GM18870 (cell line): ENCODE measurements around the gene KLF16.

Experiments used
- ATAC-seq: cut with Tn5 transposase; IDR thresholded peaks from one replicate; pipeline ENCODE4 v1.9.1; 2021; ENCODE audit warnings: moderate library complexity; ENCODE audit not compliant: unreplicated experiment

The KLF16 gene

GRCh38 chr19:1856698-1857603 is 6.4 kb downstream of the KLF16 start:
- no peak for ATAC-seq

- ATAC-seq: no peak
These were observed 7.1 kb downstream of the KLF16 start for GRCh38 chr19:1856345-1856697.

- ATAC-seq: no peak
These were observed 7.5 kb downstream of the KLF16 start for GRCh38 chr19:1855828-1856255.

DNA sequence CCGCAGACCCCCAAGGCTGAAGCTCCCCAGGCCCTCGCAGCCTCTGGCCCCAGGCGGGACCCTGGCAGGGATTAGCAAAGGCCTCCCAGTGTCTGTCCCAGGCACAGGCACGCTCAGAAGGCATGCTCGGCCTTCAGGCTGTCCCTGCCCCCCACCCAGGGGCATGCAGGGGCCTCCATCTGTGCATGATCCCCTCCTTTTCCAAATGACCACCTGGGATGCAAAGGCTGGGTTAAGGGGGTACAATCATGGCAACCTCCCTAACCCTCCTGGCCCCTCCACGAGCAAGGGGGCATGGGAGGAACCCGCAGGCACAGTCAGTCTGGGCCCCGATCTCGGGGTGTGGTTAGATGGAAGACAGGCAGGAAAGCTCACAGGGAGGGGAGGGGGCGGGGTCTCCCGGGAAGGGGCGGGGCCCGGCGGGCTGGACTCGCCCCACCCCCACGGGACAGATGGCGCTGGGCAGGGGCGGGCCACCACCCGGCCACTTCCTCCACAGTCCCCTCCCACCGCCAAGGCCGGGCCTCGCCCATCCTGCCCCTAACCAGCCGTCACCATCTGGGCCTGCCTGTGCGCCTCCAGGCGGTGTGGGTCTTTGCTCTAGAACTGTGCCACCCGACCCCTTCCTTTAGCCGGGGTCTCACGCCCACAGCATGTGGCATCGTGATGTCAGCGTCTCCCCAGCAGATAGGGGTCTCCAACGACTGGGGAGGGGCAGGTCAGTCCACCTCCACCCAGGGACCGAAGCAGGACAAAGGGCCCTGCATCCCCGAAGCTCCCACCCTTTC is 8.1 kb downstream of the KLF16 start:
- no peak for ATAC-seq

- ATAC-seq: no peak
These were observed 8.8 kb downstream of the KLF16 start for GRCh38 chr19:1854542-1855039.

DNA sequence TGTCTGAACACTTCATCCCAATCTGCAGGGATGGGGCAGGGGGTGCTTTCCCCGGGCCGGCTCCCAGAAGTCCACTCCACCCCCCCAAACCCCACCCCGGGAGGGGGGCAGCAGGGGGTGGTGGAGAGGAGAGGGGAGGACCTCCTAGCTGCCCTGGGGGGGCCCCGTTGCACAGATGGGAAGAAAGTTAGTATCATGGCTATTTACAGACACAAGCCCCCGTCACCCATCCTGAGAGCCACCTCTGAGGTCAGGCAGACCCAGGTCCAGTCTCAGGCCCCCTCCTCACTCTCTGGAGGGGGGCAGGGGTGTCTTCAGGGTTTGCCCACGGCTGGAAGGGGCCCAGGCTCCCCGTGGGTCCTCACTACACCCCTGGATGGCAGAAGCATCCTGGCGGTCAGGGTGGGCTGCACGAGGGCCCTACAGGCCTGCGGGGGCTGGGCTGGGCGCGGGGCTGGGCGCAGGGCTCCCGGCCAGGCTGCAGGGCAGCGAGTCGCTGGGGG is 9.3 kb downstream of the KLF16 start:
- no peak for ATAC-seq

GRCh38 chr19:1853295-1854038 is 9.9 kb downstream of the KLF16 start:
- no peak for ATAC-seq

DNA sequence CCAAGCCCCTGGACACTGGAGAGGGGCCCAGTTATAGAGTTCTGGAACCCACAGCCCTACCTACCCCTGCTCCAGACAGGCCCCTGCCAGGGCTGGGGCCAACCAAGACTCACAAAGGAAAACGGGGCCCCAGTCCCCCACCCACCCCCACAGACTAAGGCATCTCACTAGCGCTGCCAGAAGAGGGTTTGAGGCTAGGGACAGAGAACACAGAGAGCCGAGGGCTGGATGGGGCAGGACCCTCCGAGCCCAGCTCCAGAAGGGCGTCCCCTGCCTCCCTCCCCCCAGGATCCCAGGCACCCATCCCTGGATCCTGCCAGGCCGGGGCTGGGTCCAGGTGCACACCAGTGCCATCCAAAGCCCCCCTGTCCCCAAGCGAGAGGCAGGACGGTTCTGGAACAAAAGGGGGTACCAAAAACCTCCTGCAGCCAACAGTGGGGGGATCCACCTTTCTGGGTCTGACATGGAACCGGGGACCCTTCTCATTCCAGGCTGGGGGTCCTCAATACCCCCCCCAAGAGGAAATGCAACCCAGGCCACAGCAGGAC is 10.7 kb downstream of the KLF16 start:
- ATAC-seq: no peak

DNA sequence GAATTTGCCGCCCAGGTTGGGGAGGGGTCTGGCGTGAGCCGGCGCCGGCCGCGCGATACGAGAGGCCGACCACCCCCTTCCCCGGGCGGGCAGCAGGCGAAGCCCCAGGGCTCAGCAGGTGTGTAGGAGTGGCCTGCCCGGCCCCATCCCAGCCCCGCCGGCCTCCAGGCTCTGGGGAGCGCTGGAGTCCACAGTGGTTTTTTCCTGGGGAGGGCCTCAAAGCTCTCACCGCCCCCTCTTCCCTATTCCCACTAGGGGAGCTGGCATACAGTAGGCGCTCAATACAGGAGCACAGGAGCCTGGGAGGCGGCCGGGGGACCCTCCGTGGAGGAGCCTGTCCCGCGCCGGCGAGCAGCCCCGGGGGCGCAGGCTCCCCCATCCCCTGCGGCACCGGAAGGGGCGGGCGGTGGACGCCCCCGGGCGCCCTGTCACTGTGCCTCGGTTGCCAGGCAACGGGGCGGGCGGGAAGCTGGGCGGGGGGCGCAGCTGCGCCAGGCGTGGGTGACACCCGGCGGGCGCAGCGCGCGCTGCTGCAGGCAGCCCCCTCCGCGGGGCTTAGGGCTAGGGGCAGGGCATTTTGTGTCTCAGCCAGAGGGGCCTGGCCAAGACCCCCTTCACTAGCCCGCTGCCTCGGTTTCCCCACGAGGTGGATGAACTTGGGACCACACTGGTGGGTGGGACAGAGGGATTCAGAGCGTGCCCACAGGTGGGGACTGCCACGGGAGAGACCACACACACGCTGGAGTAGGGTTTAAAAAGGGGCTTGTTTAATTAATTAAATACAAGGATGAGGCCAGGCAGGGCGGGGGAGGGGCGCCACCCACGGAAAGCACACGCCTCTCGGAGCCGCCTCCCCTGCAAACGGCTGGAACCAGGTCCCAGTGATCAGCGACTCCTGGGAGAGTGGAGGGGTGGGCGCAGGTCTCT is 11.5 kb downstream of the KLF16 start:
- ATAC-seq: no peak

DNA sequence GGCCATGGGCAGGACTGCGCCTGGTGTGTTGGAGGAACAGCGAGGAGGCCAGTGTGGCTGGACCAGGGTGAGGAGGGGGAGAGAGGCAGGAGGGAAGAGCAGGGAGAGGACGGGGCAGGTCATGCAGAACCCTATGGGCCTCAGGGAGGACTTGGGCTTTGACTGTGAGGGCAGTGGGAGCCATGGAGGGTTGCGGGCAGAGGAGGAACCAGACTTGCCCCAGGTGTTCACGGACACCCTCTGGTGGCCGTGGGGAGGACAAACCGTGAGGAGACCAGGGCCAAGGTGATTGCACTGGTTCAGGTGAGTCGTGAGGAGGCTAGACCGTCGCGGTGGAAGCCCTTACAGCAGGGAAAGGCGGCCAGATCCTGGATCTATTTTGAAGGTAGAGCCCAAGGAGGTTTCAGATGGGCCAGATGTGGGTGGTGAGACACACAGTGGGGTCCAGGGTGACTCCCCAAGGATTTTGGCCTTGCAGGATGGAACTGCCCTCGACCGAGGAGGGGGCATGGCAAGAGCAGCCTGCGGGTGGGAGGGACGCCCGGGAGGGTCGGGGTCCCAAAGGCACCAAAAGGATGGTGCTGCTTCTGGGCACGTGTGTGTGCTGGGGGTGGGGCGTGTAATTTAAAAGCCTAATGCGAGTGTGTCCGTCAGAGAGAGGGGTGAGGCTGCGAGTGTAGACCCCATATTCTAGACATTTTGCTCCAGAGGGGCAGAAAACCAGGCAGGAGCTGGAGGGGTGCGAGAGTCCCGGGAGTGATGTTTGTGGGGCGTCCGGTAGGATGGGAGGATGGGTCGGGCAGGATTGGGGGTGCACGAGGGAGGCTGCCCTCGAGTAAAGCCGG is 12.3 kb downstream of the KLF16 start:
- ATAC-seq: no peak

DNA sequence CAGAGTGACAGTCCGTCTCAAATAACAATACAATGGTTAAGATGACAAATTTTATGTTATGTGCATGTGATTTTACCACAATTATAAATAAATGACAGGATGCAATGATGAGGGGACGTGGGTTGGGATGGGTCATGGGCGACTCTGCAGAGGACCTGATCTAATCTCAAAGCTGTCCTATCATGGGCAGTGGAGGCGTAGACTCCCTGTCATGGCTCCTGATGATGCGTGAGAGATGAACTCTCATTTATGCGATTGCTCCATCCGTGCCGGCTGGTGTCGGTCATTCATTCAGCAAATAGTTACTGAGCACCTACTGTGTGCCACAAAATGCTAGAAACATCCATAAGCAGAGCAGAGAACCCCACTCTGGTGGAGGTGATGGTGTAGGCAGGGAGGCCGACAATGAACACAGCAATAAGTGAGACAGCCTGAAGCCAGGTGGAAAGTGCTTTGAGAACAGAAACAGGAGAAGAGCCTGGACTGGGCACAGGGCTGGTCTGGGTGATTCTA is 13.4 kb downstream of the KLF16 start:
- ATAC-seq: no peak

DNA sequence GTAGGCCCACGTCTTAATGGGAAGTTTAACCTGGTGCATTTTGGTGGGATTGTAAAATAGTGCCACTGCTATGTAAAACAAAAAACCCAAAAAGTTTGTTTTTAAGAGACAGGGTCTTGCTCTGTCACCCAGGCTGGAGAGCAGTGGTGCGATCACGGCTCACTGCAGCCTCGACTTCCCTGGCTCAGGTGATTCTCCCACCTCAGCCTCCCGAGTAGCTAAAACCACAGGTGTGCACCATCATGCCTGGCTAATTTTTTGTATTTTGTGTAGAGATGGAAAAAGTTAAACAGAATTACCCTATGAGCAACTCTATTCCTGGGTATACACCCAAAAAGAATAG is 14.3 kb downstream of the KLF16 start:
- no peak for ATAC-seq

- peak; percentile 72 for ATAC-seq
These were observed 14.8 kb downstream of the KLF16 start, which contains the start of gene REXO1 for GRCh38 chr19:1848399-1849131. Gene REXO1, minus strand, starts transcription at chr19:1848483. Its CDS starts 125 bp downstream, at chr19:1848358.

DNA sequence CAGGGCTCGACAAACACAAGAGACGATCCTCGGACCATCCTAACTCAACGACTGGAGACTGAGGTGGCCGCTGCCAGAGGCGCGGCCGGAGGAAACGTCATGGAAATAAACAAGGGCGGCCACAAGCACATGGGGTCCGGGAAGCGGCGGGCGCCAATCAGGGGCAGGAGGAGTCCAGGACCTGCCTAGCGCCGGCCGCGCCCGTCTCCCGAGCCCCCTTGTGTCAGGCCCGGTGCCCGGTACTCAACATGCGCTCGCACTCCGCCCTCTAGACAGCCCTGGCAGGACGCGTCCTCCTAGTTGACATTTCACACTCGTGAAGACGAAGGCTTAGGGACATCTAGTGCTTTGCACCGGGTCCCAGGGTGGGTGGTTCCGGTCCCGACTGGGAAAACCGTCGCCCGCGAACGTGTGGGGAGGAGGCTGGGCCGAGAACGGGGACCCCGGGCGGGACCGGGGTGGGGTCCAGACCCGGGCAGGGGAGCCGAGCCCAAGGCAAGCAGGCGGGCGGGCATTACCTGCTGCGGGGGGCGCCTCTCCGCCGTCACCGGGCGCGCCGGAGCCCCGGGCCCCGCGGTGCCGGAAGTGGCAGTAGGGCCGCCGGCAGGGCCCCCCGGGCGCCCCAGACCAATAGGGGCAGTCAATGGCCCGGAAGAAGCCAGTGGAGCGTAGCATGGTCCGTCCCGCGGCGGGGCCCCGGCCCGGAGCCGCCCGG is 15.5 kb downstream of the KLF16 start:
- ATAC-seq: no peak

GRCh38 chr19:1847348-1847683 is 16.1 kb downstream of the KLF16 start:
- no peak for ATAC-seq

- no peak for ATAC-seq
These were observed 16.7 kb downstream of the KLF16 start for GRCh38 chr19:1846517-1847204.

- ATAC-seq: no peak
These were observed 17.7 kb downstream of the KLF16 start for GRCh38 chr19:1845642-1846041.
